SK-N-MC (cell line): ENCODE results near the gene UGT1A9.

Experiments used
- EZH2 ChIP-seq: fragments of 200-600 bp; sonication (generic); IDR thresholded peaks from one replicate; pipeline ENCODE4 v1.6.1; 2017; ENCODE audit warnings: antibody characterized with exemption
- FOXP2 ChIP-seq: optimal IDR thresholded peaks from 2 replicates; pipeline ENCODE3; 2011; ENCODE audit warnings: mild to moderate bottlenecking, moderate library complexity; ENCODE audit not compliant: insufficient read depth; ENCODE audit errors: extremely low read length, control extremely low read depth
- POLR2AphosphoS5 ChIP-seq: IDR thresholded peaks from 2 replicates; pipeline ENCODE4 v1.6.1; 2012; ENCODE audit warnings: mild to moderate bottlenecking, low read depth, low read length, borderline replicate concordance

- no peak for TF ChIP-seq EZH2
- TF ChIP-seq POLR2AphosphoS5 = no peak
- TF ChIP-seq FOXP2 = no peak
Measured at GRCh38 chr2:233778030-233778429, 106.3 kb downstream of the UGT1A9 start, which contains the start of gene MROH2A.
